ENCODE measurements around the gene WDR90.

GRCh38 chr16:621526-622105, 27.5 kb upstream of the WDR90 start:
- TF ChIP-seq RAD21 (conservative IDR thresholded peaks at IDR 0.05) = no peak
- TF ChIP-seq MXI1 (conservative IDR thresholded peaks at IDR 0.05; ENCODE audit: poor library complexity, severe bottlenecking) = no peak
- no peak for TF ChIP-seq EP300 (conservative IDR thresholded peaks at IDR 0.05; ENCODE audit: poor library complexity, severe bottlenecking)
- no peak for TF ChIP-seq POLR2AphosphoS5 (IDR thresholded peaks at IDR 0.05)
- TF ChIP-seq EZH2 (IDR thresholded peaks at IDR 0.05; ENCODE audit: borderline replicate concordance, insufficient read depth, low read length, poor library complexity, severe bottlenecking) = no peak

Data from neural cell (in vitro differentiated cells).